Breast epithelium (tissue), 4 donors: Measurements from ENCODE around the gene MFSD6. TPM values are rescaled to one million over a fixed set of nuclear protein-coding genes. Genes with fewer than 3 reads are reported as not detected.
A peak's percentile ranks its signal among the peaks of the same experiment; 100 is the strongest.

Experiments used
- DNase-seq, 2 donors: peaks; one replicate each; pipeline ENCODE4 v3.0.0-alpha.2; 2019; ENCODE audit warnings: low spot score in 2 of 2
- H3K27ac ChIP-seq, 2 donors: fragments of 200-600 bp; sonication (generic) in 1 of 2; one replicate each; pipeline ENCODE4 v1.5.1; 2016 to 2019; ENCODE audit warnings: mild to moderate bottlenecking in 1 of 2
- H3K27me3 ChIP-seq, 2 donors: fragments of 200-600 bp; sonication (generic) in 1 of 2; one replicate each; pipeline versions ENCODE4 v1.5.1 to v1.6.0; 2017 to 2019; ENCODE audit warnings: control low read depth in 1 of 2, mild to moderate bottlenecking in 1 of 2
- H3K36me3 ChIP-seq: fragments of 200-600 bp; one replicate; pipeline ENCODE4 v1.5.1; 2019
- H3K4me1 ChIP-seq, 2 donors: fragments of 200-600 bp; sonication (generic); one replicate each; pipeline ENCODE4 v1.5.1; 2016 to 2019; ENCODE audit warnings: control low read depth in 1 of 2
- H3K4me3 ChIP-seq, 3 donors: fragments of 200-600 bp; sonication (generic); 1 replicate in 2 of 3; 2 replicates in 1 of 3; pipeline ENCODE4 v1.5.1; 2016 to 2019; ENCODE audit warnings: mild to moderate bottlenecking in 3 of 3, moderate library complexity in 2 of 3
- H3K9me3 ChIP-seq, 2 donors: fragments of 200-600 bp; sonication (generic) in 1 of 2; one replicate each; pipeline ENCODE4 v1.5.1; 2016 to 2019; ENCODE audit warnings: control low read depth in 1 of 2
- POLR2A ChIP-seq: fragments of 450-650 bp; IDR thresholded peaks from one replicate; pipeline ENCODE4 v1.6.1; 2016; ENCODE audit warnings: antibody characterized with exemption, mild to moderate bottlenecking, moderate library complexity
- POLR2AphosphoS5 ChIP-seq, 3 donors: sonication (generic); formaldehyde crosslinking; IDR thresholded peaks; one replicate each; pipeline ENCODE4 v1.6.1; 2017; ENCODE audit warnings: antibody characterized with exemption in 3 of 3
- intact Hi-C: fragments of 100-400 bp; cut with DNase I; formaldehyde crosslinking; loops from one replicate; pipeline ENCODE4 v1.15.1; 2023; ENCODE audit warnings: low total_unique reads
- total RNA-seq, 3 donors: library from RNA; depleted of rRNA; stranded (reverse); fragments of >200 nt; gene quantifications; one replicate each; pipeline ENCODE4 v1.1.0, GENCODE V29; 2016
- TF ChIP-seq, protein P1 (sequence below), 3 donors: fragments of 450-650 bp; IDR thresholded peaks; one replicate each; pipeline ENCODE4 v1.5.1; 2016 to 2017; ENCODE audit warnings: antibody characterized with exemption in 3 of 3, mild to moderate bottlenecking in 3 of 3, moderate library complexity in 3 of 3

Gene MFSD6
- total RNA-seq, 3 donors from 2014 or later: 52.0 to 180 (median 92.4) TPM

DNA sequence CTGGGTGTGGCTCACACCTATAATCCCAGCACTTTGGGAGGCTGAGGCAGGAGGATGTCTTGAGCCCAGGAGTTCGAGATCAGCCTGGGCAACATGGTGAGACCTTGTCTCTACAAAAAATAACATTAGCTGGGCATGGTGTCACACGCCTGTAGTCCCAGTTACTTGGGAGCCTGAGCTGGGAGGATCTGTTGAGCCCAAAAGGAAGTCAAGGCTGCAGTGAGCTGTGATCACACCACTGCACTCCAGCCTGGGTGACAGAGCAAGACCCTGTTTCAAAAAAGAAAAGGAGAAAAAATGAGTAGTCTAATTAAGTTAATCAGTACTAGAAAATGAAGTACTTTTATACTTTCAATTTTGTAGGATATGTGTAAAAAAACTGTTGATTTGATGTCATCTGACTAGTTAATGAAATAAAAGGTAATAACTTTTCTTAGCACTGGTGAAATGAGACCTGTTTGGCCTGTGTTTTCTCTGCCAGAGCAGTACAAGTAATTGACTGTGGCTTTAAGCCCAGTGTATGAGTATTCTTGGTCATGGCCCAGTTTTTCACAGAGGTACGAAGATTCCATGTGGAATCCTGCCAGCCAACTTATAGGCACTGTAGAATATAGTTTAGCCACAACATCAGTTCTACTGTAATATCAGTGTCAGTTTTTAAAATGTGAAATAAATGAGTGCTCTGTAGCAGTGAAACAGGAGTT is 35.8 kb downstream of the MFSD6 start:
- TF ChIP-seq POLR2AphosphoS5 (IDR thresholded peaks at IDR 0.05): no peak
- no peak for TF ChIP-seq POLR2A
- TF ChIP-seq, protein P1, sequence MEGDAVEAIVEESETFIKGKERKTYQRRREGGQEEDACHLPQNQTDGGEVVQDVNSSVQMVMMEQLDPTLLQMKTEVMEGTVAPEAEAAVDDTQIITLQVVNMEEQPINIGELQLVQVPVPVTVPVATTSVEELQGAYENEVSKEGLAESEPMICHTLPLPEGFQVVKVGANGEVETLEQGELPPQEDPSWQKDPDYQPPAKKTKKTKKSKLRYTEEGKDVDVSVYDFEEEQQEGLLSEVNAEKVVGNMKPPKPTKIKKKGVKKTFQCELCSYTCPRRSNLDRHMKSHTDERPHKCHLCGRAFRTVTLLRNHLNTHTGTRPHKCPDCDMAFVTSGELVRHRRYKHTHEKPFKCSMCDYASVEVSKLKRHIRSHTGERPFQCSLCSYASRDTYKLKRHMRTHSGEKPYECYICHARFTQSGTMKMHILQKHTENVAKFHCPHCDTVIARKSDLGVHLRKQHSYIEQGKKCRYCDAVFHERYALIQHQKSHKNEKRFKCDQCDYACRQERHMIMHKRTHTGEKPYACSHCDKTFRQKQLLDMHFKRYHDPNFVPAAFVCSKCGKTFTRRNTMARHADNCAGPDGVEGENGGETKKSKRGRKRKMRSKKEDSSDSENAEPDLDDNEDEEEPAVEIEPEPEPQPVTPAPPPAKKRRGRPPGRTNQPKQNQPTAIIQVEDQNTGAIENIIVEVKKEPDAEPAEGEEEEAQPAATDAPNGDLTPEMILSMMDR (IDR thresholded peaks at IDR 0.05): no peak

DNA sequence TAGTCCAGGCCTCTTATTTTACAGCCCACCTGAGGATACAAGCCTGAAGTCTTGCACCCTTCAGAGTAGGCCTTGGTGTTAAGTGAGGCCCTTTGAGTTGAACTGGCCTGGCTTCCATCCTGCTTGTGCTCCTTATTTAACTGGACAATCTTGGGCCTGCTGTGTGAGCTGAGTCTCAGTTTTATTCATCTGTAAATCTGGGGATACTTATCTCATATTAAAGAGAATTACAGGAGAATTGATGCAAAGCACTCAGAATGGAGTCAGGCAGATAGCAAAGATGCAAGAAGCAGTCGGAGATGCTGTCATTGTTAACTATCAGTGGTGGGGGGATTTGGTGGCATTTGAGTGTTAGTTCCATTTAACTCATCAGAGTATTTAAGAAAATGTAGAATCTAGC is 36.8 kb downstream of the MFSD6 start:
- peak overlapping the region in 1 of 2 donors; percentile 31 for H3K27ac ChIP-seq
- TF ChIP-seq POLR2AphosphoS5 (IDR thresholded peaks at IDR 0.05): no peak
- no peak for TF ChIP-seq POLR2A
- TF ChIP-seq, protein P1 (IDR thresholded peaks at IDR 0.05): no peak
- no peak for DNase-seq

More for the DNA sequence above, 35.8 kb downstream of the MFSD6 start:
- no peaks in the 10 kb centered on the region for H3K4me1 ChIP-seq
- no peaks in the 10 kb centered on the region for H3K36me3 ChIP-seq
- peak overlapping the region; percentile 41 to 60 for H3K27ac ChIP-seq
- DNase-seq: no peak
- no peaks in the 10 kb centered on the region for H3K9me3 ChIP-seq
- no peaks in the 10 kb centered on the region for H3K27me3 ChIP-seq
- intact Hi-C loops: no loop called here
- H3K4me3 ChIP-seq: no peak overlapping the region

GRCh38 chr2:190446193-190446592 is 38.0 kb downstream of the MFSD6 start:
- Histone ChIP-seq H3K27ac (peak overlapping the region; percentile 60 to 62), H3K4me3 (no peak overlapping the region), H3K36me3 (no peaks in the 10 kb centered on the region), H3K9me3 (no peaks in the 10 kb centered on the region), H3K27me3 (no peaks in the 10 kb centered on the region), H3K4me1 (no peaks in the 10 kb centered on the region)
- TF ChIP-seq POLR2A (no peak), POLR2AphosphoS5 (IDR thresholded peaks at IDR 0.05) (no peak)
- TF ChIP-seq, protein P1 (IDR thresholded peaks at IDR 0.05): no peak
- DNase-seq: no peak
- intact Hi-C loops: no loop called here

More for the DNA sequence above, 36.8 kb downstream of the MFSD6 start:
- Histone ChIP-seq H3K9me3 (no peaks in the 10 kb centered on the region), H3K4me1 (no peaks in the 10 kb centered on the region), H3K4me3 (no peak overlapping the region), H3K36me3 (no peaks in the 10 kb centered on the region), H3K27me3 (no peaks in the 10 kb centered on the region)
- intact Hi-C loops: no loop called here

- no peak for DNase-seq
- Histone ChIP-seq H3K36me3 (no peaks in the 10 kb centered on the region), H3K27me3 (no peaks in the 10 kb centered on the region), H3K4me3 (no peak overlapping the region), H3K4me1 (no peaks in the 10 kb centered on the region), H3K9me3 (no peaks in the 10 kb centered on the region), H3K27ac (peak overlapping the region; percentile 60 to 62)
- intact Hi-C loops: no loop called here
- TF ChIP-seq POLR2A (no peak), POLR2AphosphoS5 (IDR thresholded peaks at IDR 0.05) (no peak)
- TF ChIP-seq, protein P1 (IDR thresholded peaks at IDR 0.05): no peak
These were observed 38.8 kb downstream of the MFSD6 start for GRCh38 chr2:190446750-190447516.

- DNase-seq: no peak
- Histone ChIP-seq H3K27me3 (no peaks in the 10 kb centered on the region), H3K27ac (peak overlapping the region; percentile 8 to 50), H3K9me3 (no peaks in the 10 kb centered on the region), H3K4me3 (no peak overlapping the region), H3K36me3 (no peaks in the 10 kb centered on the region), H3K4me1 (no peaks in the 10 kb centered on the region)
- TF ChIP-seq POLR2A (no peak), POLR2AphosphoS5 (IDR thresholded peaks at IDR 0.05) (no peak)
- TF ChIP-seq, protein P1 (IDR thresholded peaks at IDR 0.05): no peak
- intact Hi-C loops: no loop called here
These were observed 39.6 kb downstream of the MFSD6 start for GRCh38 chr2:190447766-190448165.
